22Rv1 (cell line): ENCODE measurements around the gene UGT1A6.

Experiments used
- ZFX ChIP-seq: fragments of 450-650 bp; IDR thresholded peaks from 2 replicates; pipeline ENCODE4 v1.6.1; 2017; ENCODE audit warnings: antibody characterized with exemption, borderline replicate concordance
- TF ChIP-seq, protein P1 (sequence below): fragments of 450-650 bp; IDR thresholded peaks from 2 replicates; pipeline ENCODE4 v1.5.1; 2017; ENCODE audit warnings: mild to moderate bottlenecking

DNA sequence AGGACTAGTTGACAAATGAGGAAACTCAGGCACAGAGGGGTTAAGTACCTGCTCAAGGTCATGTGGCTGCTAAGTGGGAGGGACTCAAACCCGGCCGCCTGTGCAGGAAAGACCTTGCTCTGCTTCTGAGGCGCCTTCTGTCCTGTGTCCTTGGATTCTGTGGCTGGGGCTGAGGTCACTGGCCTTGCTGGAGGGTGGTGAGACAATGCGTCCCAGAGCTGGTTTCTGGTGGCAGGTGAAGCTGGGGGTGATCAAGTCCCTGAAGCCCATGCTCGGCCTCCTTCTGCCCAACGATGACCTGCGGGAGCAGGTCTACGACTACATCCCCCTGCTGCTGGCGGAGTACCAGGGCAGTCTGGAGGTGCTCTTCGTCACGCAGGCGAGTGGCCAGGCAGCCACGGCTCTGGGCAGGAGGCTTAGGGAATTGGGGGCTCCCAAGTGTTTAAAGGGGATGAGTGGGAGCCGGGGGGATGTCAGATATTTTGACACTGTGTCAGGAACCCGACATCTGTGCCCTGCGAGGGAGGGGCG lies 101.5 kb downstream of the UGT1A6 start:
- TF ChIP-seq, protein P1, sequence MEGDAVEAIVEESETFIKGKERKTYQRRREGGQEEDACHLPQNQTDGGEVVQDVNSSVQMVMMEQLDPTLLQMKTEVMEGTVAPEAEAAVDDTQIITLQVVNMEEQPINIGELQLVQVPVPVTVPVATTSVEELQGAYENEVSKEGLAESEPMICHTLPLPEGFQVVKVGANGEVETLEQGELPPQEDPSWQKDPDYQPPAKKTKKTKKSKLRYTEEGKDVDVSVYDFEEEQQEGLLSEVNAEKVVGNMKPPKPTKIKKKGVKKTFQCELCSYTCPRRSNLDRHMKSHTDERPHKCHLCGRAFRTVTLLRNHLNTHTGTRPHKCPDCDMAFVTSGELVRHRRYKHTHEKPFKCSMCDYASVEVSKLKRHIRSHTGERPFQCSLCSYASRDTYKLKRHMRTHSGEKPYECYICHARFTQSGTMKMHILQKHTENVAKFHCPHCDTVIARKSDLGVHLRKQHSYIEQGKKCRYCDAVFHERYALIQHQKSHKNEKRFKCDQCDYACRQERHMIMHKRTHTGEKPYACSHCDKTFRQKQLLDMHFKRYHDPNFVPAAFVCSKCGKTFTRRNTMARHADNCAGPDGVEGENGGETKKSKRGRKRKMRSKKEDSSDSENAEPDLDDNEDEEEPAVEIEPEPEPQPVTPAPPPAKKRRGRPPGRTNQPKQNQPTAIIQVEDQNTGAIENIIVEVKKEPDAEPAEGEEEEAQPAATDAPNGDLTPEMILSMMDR: no peak
- no peak for TF ChIP-seq ZFX
